Ascending aorta (tissue), 2 donors: ENCODE measurements around the gene ATP8A2. TPM values are rescaled to one million over a fixed set of nuclear protein-coding genes. Genes with fewer than 3 reads are reported as not detected.

Experiments
- DNase-seq, 2 donors: peaks; one replicate each; pipeline ENCODE4 v3.0.0-alpha.2; 2019; ENCODE audit warnings: low spot score in 2 of 2
- H3K27ac ChIP-seq, 2 donors: fragments of 200-600 bp; sonication (generic); one replicate each; pipeline ENCODE4 v1.5.1; 2016 to 2017; ENCODE audit warnings: mild to moderate bottlenecking in 1 of 2
- H3K27me3 ChIP-seq: fragments of 200-600 bp; sonication (generic); one replicate; pipeline ENCODE4 v1.5.1; 2017
- H3K36me3 ChIP-seq, 2 donors: fragments of 200-600 bp; sonication (generic); one replicate each; pipeline ENCODE4 v1.5.1; 2016
- H3K4me1 ChIP-seq, 2 donors: fragments of 200-600 bp; sonication (generic); one replicate each; pipeline ENCODE4 v1.5.1; 2016 to 2017; ENCODE audit warnings: mild to moderate bottlenecking in 1 of 2
- H3K4me3 ChIP-seq, 2 donors: fragments of 200-600 bp; sonication (generic); one replicate each; pipeline ENCODE4 v1.5.1; 2016 to 2017; ENCODE audit warnings: mild to moderate bottlenecking in 1 of 2
- H3K9me3 ChIP-seq, 2 donors: fragments of 200-600 bp; sonication (generic); one replicate each; pipeline ENCODE4 v1.5.1; 2016
- intact Hi-C: fragments of 100-400 bp; cut with DNase I; formaldehyde crosslinking; loops from one replicate; pipeline ENCODE4 v1.15.1; 2023
- total RNA-seq: library from RNA; depleted of rRNA; stranded (reverse); fragments of >200 nt; gene quantifications from one replicate; pipeline ENCODE4 v1.1.0, GENCODE V29; 2016
- TF ChIP-seq, protein P1 (sequence below), 3 experiments: fragments of 200-600 bp in 2 of 3; fragments of 450-650 bp in 1 of 3; sonication (generic) in 2 of 3; IDR thresholded peaks; one replicate each; pipeline ENCODE4 v1.5.1; 2016 to 2019; ENCODE audit warnings: antibody characterized with exemption in 3 of 3, mild to moderate bottlenecking in 1 of 3, moderate library complexity in 1 of 3

The ATP8A2 gene
- total RNA-seq, 1 donor from 2014 or later = under 0.01 TPM

DNA sequence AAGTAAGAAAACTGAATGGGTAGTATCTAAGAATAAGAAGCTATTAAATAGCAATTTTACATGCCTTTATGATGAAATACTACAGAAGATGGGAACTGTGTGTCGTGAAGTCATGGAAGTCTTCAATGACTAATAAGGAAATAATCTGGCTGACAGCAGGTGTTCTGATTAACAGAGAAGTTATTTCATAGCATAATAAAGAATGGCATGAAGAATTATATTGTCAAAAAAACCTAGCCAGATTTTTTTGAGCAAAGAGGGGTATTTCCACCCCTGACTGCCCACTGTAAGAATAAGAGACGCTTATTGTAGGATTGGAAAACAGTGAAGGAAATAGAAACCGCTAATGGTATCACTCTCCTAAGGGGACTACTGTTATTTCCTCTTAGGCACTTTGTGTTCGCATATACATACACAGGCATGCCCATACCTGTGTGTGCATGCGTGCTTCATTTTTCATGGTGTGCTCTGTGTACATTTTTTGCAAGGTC, 361.3 kb downstream of the ATP8A2 start:
- no peaks in the 10 kb centered on the region for H3K4me1 ChIP-seq
- H3K36me3 ChIP-seq = no peaks in the 10 kb centered on the region
- no peak overlapping the region for H3K4me3 ChIP-seq
- intact Hi-C loops = no loop called here
- no peak overlapping the region for H3K27ac ChIP-seq
- TF ChIP-seq, protein P1, sequence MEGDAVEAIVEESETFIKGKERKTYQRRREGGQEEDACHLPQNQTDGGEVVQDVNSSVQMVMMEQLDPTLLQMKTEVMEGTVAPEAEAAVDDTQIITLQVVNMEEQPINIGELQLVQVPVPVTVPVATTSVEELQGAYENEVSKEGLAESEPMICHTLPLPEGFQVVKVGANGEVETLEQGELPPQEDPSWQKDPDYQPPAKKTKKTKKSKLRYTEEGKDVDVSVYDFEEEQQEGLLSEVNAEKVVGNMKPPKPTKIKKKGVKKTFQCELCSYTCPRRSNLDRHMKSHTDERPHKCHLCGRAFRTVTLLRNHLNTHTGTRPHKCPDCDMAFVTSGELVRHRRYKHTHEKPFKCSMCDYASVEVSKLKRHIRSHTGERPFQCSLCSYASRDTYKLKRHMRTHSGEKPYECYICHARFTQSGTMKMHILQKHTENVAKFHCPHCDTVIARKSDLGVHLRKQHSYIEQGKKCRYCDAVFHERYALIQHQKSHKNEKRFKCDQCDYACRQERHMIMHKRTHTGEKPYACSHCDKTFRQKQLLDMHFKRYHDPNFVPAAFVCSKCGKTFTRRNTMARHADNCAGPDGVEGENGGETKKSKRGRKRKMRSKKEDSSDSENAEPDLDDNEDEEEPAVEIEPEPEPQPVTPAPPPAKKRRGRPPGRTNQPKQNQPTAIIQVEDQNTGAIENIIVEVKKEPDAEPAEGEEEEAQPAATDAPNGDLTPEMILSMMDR (IDR thresholded peaks at IDR 0.05) = no peak
- no peaks in the 10 kb centered on the region for H3K9me3 ChIP-seq
- no peak for DNase-seq
- no peaks in the 10 kb centered on the region for H3K27me3 ChIP-seq

DNA sequence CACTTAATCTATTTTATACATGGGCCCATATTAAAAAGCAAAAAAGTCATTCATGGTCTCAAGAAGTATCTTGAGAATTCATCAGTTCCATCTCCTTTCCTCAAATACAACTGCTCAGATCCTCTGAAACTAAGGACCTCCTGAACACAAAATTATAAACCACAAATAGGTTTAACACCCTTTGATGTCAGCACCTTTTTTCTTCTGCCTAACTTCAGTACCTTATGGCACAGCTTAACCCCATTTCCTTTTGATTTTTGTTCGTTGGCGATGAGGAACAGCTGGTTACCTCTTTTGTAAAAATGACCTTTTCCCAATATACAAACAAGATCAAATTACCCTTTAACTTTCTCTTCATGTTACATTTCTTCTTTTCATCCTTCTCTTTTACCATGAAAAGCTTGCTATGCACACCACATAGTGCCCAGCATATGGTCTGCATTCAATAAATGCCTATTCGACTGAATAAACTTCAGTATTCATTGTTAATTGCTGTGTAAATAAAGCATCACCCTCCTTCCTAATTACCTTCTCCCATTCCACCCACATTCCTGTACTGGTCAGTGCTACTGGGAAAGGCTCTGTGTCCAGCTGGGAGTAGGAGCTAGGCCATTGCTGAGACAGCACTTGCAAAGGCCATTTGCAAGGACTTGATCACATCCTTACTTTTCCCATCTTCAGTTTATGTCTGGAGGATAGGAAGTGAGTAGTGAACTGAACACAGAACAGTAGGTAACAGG, 362.1 kb downstream of the ATP8A2 start:
- TF ChIP-seq, protein P1 (IDR thresholded peaks at IDR 0.05) = no peak
- Histone ChIP-seq H3K27me3 (no peaks in the 10 kb centered on the region), H3K4me3 (no peak overlapping the region), H3K4me1 (no peaks in the 10 kb centered on the region), H3K36me3 (no peaks in the 10 kb centered on the region), H3K9me3 (no peaks in the 10 kb centered on the region), H3K27ac (no peak overlapping the region)
- DNase-seq = no peak
- intact Hi-C loops = no loop called here

DNA sequence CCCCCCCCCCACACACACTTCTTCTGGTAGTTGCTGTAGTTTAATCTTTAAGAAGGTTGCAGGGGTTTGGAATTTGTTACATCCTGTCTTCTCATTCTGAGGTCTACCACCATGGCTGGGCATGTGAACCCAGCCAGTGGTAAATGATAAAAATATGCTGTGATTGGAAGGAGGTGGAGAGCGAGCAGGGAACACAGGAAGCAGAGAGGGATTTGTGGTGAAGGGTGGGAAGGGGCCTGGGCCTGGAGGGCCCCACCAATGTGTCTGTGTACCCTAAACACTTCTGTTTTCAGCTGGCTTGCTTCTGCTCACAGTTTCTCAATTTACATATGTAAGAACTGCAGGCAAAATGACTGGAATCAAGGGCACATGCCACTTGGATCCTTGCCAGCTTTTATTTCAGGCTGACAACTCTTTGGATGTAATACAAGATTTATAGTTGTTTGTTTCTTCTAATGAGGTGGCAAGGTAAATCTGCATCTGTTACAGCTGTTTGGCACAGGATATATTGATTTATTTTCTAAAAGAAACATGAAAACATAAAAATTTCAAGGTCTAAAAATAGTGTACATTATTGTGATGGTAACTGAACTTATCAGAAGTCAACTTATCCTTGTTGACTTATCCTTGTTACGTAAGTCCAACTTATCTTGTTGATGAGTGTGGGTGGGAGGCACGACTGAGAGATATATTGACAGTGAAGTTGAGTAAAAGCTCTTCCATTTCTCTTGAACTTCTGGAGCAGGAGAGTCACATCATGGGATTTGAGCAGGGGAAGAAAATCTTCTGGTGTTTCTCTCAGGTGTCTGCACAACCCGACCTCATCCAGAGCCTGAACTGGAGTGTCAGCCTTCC, 366.8 kb downstream of the ATP8A2 start:
- H3K36me3 ChIP-seq = no peaks in the 10 kb centered on the region
- no peaks in the 10 kb centered on the region for H3K4me1 ChIP-seq
- DNase-seq = no peak
- TF ChIP-seq, protein P1 (IDR thresholded peaks at IDR 0.05) = no peak
- H3K9me3 ChIP-seq = no peaks in the 10 kb centered on the region
- intact Hi-C loops = no loop called here
- no peak overlapping the region for H3K27ac ChIP-seq
- no peaks in the 10 kb centered on the region for H3K27me3 ChIP-seq
- H3K4me3 ChIP-seq = no peak overlapping the region

DNA sequence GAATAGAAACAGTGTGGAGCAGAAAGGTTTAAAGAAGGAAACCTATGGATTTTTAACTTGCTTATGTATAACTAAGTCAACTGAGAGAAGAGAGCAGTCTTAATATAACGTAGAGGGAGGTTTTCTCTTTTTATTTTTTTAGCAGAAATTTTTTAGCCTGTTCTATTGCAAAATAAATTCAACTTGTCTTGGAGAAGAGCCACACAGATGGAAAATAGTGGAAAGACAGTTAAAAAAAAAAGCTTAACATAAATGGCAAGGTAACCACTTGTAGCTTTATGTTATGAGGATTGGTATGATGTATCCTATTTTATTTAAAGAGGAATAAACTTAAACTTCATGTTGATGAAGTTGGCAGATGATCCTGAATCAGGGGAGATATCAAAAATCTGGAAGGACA, 367.6 kb downstream of the ATP8A2 start:
- intact Hi-C loops = no loop called here
- H3K27me3 ChIP-seq = no peaks in the 10 kb centered on the region
- H3K36me3 ChIP-seq = no peaks in the 10 kb centered on the region
- TF ChIP-seq, protein P1 (IDR thresholded peaks at IDR 0.05) = no peak
- H3K27ac ChIP-seq = no peak overlapping the region
- DNase-seq = no peak
- H3K4me3 ChIP-seq = no peak overlapping the region
- no peaks in the 10 kb centered on the region for H3K4me1 ChIP-seq
- no peaks in the 10 kb centered on the region for H3K9me3 ChIP-seq

DNA sequence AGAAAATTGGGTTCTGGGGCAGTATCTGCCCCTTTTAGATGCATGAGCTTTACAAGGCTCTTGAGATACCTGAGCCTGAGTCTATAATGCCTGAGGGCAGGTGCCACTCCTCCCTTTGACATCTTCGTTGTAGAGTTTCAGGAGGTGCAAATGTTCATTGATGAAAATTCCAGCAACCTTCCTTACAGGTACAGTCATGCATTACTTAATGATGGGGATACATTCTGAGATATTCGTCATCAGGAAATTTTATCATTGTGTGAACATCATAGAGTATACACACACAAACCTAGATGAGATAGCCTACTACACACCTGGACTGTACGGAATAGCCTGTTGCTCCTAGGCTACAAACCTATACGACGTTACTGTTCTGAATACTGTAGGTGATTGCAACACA, 370.0 kb downstream of the ATP8A2 start:
- TF ChIP-seq, protein P1 (IDR thresholded peaks at IDR 0.05) = no peak
- H3K9me3 ChIP-seq = no peaks in the 10 kb centered on the region
- no peaks in the 10 kb centered on the region for H3K36me3 ChIP-seq
- no peak overlapping the region for H3K4me3 ChIP-seq
- no peaks in the 10 kb centered on the region for H3K27me3 ChIP-seq
- intact Hi-C loops = no loop called here
- H3K27ac ChIP-seq = no peak overlapping the region
- no peaks in the 10 kb centered on the region for H3K4me1 ChIP-seq
- no peak for DNase-seq
